ENCODE results near the gene MTARC2. TPM values are rescaled to one million over a fixed set of nuclear protein-coding genes. Genes with fewer than 3 reads are reported as not detected.
A peak's percentile ranks its signal among the peaks of the same experiment; 100 is the strongest.

Gene MTARC2
- polyA plus RNA-seq, 1 donor (not counting 4 experiments of a cell fraction or from before 2014, with no cell fraction given): 0.75 TPM

DNA sequence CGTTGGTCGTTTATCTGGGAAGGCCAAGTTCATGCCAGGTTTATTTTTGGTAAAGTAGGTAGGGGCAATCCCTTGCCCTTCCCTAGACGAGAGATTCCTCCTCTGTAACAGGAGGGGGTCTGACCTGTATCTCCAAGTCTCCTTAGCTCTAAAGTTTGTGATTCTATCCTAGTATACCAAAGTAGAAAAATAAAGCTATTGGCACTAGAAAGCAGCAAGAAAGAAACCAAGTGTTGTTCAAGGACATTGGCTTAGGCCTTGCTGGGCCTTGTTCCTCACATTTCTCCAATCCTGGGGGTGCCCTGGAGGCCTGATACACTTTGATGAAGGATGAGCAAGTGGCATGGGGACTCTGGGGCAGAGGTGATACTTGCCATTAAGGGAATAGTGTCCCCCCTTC, 814 bp downstream of the MTARC2 start:
- Histone ChIP-seq H3K4me3 (ENCODE audit: control insufficient read depth in 2 of 3, extremely low read depth in 1 of 3, insufficient read depth in 2 of 3, low read depth in 1 of 3, low read length in 3 of 3) (peak overlapping the region in 2 of 3 experiments; percentile 61 to 69), H2AFZ (ENCODE audit: control insufficient read depth, low read length) (peak overlapping the region; percentile 91), H3K4me2 (ENCODE audit: control insufficient read depth, extremely low read depth, insufficient read depth, low read depth, low read length) (peak overlapping the region; percentile 84), H3K4me1 (ENCODE audit: control insufficient read depth, extremely low read depth, insufficient read depth, low read length) (peaks cover 3% of the 10 kb centered on the region), H3K27ac (ENCODE audit: control insufficient read depth, insufficient read depth, low read length) (no peak overlapping the region), H3K27me3 (ENCODE audit: control insufficient read depth, extremely low read depth, insufficient read depth, low read length) (no peaks in the 10 kb centered on the region), H3K9ac (ENCODE audit: control insufficient read depth, extremely low read depth, insufficient read depth, low read length) (no peak overlapping the region), H3K36me3 (ENCODE audit: control insufficient read depth in 2 of 2, extremely low read depth in 1 of 2, insufficient read depth in 2 of 2, low read length in 2 of 2) (no peaks in the 10 kb centered on the region), H3K9me1 (ENCODE audit: control insufficient read depth, extremely low read depth, insufficient read depth, low read length) (no peaks in the 10 kb centered on the region), H3K79me2 (ENCODE audit: control insufficient read depth, insufficient read depth, low read length) (no peaks in the 10 kb centered on the region), H3K9me3 (ENCODE audit: control insufficient read depth, low read depth, low read length) (no peaks in the 10 kb centered on the region), H4K20me1 (ENCODE audit: control insufficient read depth, extremely low read depth, insufficient read depth, low read length) (no peaks in the 10 kb centered on the region)
- TF ChIP-seq CTCF (optimal IDR thresholded peaks at IDR 0.05 in 1 of 3, IDR thresholded peaks at IDR 0.05 in 1 of 3, conservative IDR thresholded peaks at IDR 0.05 in 1 of 3; ENCODE audit: extremely low read depth in 1 of 3, insufficient read depth in 2 of 3, low read length in 3 of 3) (no peak), EZH2 (IDR thresholded peaks at IDR 0.05; ENCODE audit: low read length) (no peak)
- dilution Hi-C loops (cut with MboI; ENCODE audit: extremely low pct_ligation_motif_present, low sequenced_read_pairs): no loop called here
- FAIRE-seq: no peak
- no peak for DNase-seq (ENCODE audit: low read depth, low spot score)

GRCh38 chr1:220750131-220750515, 2.0 kb downstream of the MTARC2 start:
- TF ChIP-seq CTCF (optimal IDR thresholded peaks at IDR 0.05 in 1 of 3, IDR thresholded peaks at IDR 0.05 in 1 of 3, conservative IDR thresholded peaks at IDR 0.05 in 1 of 3; ENCODE audit: extremely low read depth in 1 of 3, insufficient read depth in 2 of 3, low read length in 3 of 3) (no peak), EZH2 (IDR thresholded peaks at IDR 0.05; ENCODE audit: low read length) (no peak)
- dilution Hi-C loops (cut with MboI; ENCODE audit: extremely low pct_ligation_motif_present, low sequenced_read_pairs): no loop called here

More at GRCh38 chr1:220750131-220750515, 2.0 kb downstream of the MTARC2 start:
- Histone ChIP-seq H3K27me3 (ENCODE audit: control insufficient read depth, extremely low read depth, insufficient read depth, low read length) (no peaks in the 10 kb centered on the region), H3K9ac (ENCODE audit: control insufficient read depth, extremely low read depth, insufficient read depth, low read length) (no peak overlapping the region), H3K27ac (ENCODE audit: control insufficient read depth, insufficient read depth, low read length) (no peak overlapping the region), H2AFZ (ENCODE audit: control insufficient read depth, low read length) (no peak overlapping the region), H3K4me3 (ENCODE audit: control insufficient read depth in 2 of 3, extremely low read depth in 1 of 3, insufficient read depth in 2 of 3, low read depth in 1 of 3, low read length in 3 of 3) (no peak overlapping the region), H3K9me3 (ENCODE audit: control insufficient read depth, low read depth, low read length) (no peaks in the 10 kb centered on the region), H3K9me1 (ENCODE audit: control insufficient read depth, extremely low read depth, insufficient read depth, low read length) (no peaks in the 10 kb centered on the region), H3K4me2 (ENCODE audit: control insufficient read depth, extremely low read depth, insufficient read depth, low read depth, low read length) (no peak overlapping the region), H3K36me3 (ENCODE audit: control insufficient read depth in 2 of 2, extremely low read depth in 1 of 2, insufficient read depth in 2 of 2, low read length in 2 of 2) (no peaks in the 10 kb centered on the region), H3K4me1 (ENCODE audit: control insufficient read depth, extremely low read depth, insufficient read depth, low read length) (peaks cover 3% of the 10 kb centered on the region), H4K20me1 (ENCODE audit: control insufficient read depth, extremely low read depth, insufficient read depth, low read length) (no peaks in the 10 kb centered on the region), H3K79me2 (ENCODE audit: control insufficient read depth, insufficient read depth, low read length) (no peaks in the 10 kb centered on the region)
- DNase-seq (ENCODE audit: low read depth, low spot score) (no peak), FAIRE-seq (no peak)

Data from keratinocyte (primary cell).